Central memory CD4-positive, alpha-beta T cell (primary cell): ENCODE results near the gene AMZ2.

Source experiments
- DNase-seq: peaks from one replicate; pipeline ENCODE4 v3.0.0; 2022

Gene AMZ2

DNA sequence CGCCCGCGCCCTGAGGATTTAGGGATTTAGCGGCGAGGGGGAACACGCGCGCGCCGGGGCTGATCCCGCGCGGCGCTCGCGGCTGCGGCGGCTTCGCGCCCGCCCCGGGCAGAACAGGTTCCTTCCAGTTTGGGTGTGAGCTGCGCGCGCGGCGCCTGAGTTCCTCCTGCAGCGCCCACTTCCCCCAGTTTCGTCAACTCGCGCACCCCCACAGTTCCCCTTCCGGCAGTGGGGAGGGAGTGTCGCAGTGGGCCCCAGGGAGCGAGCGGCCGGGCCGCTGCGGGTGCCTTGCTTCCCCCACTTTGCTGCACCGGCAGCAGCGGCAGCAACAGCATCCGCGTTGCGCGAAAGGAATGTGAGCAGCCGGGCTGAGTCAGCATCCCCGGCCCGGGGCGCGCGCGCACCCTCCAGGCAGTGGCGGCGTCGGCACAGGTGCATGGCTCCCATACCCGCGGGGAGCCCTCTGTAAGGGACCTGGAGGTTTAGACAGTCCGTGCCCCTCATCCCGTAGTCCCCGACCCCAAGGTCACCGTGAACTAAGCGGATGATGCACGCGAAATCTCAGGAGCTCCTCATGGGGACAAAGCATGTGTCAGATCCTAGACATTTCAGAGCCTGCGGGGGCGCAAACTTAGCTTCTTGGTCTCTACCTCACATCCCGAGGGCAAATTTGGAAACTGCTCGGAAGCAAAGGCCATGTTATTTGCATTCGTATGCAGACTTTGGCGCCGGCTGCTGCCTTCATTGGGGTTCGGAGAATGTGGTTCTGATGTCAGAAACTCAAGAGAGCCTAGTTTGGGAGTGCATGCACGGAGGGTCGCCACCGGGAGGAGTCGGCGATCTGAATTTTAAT is 44.2 kb downstream of the AMZ2 start:
- peak; percentile 97 for DNase-seq

DNA sequence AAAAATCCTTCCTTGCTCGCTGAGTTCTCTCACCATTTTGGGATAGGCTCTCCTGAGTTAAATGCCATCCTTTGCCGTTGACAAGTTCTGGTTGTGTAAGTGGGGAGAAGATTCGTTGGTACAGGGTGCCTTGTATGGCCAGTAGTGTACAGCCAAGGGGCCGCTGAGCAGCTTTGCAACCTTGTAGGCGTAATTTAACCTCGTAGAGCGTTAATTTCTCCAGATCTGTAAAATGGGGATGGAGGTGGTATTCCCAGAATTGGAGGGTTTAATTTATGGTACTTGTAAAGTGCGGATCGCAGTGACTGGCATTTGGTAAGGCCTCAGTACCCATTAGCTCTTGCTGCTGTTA is 44.8 kb downstream of the AMZ2 start:
- DNase-seq = no peak

DNA sequence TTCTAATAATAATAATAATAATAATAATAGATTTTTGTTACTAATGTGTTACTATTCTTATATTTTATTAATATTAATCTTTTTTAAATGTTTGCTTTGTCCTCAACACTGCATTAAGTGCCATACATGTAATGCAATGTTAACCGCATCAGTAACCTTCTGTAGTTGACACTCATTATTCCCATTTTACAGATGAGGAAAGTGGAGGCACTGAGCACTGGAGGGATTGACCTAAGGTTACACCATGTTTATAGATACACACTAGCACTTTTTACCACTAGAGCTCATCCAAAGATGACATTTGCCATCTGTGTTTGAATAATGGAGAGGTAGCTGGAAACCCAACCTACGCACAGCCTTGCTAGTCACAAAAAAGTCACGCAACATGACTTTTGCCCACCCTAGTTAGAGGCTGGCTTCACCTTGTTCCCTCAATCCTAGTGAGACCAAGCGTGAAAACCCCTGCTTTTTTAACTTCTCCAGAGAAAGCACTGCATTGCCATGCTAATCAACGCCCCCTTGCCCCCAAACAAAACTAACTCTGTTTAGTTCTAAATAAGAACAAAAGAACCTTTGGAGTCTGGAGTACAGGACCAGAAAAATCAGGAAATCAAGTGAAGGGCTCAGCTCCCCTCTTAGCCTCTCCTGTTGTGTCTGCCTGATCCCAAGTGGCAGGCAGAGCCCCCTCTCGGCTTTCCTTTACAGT is 45.8 kb downstream of the AMZ2 start:
- DNase-seq = no peak

DNA sequence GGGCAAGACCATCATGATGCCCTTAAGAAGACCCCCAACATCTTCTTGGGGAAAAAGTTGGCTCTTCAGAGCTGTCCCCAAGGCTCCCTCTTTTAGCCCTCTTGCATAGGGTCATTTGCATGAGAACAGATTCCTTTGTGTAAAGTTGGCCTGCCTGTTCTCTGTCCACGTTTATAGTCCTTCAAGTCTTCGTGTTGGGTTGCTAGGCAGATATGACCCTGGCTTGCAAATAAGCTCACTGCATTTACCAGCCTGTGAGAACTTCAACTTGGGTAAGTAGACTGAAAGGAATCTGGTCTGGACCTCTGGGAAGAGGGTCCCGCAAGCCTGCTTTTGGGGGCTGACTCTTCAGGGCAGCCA is 46.3 kb downstream of the AMZ2 start:
- DNase-seq = no peak

DNA sequence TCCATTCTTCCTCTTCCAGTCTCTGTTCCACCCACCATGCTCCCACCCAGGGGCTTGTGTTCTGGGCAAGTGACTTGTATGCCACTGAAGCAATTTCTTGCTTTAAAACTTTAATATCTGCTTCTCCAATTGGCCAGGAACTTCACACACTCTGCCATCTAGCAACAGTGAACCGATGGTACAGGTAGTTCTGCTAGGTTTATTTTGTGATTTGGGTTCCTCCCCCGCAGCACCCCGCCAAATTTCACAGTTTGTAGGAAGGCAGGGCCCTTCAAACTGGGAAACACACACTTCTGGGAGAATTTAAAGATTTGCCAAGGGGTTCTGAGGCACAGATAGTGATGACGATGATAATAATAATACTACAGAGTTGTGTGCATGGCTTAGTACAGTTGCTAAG is 46.8 kb downstream of the AMZ2 start:
- DNase-seq = no peak

DNA sequence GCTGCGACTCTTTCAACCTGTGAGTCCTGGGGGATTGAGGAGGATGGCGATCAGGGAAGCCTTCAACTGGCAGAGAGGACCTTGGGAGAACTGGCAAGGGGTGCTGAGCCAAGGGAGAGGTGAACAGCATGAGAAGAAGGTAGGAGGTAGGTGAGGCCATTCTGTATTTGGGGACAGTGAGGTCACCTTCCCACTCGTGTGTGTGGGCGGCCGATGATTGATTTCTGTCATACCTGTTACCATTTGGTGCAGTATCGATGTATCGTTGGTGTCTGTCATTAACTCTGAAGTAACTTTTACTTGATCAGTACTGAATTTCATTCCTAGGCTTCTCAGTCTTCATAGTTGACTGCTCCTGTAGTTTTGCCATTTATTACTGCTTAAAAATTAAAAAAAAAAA is 47.2 kb downstream of the AMZ2 start:
- no peak for DNase-seq

DNA sequence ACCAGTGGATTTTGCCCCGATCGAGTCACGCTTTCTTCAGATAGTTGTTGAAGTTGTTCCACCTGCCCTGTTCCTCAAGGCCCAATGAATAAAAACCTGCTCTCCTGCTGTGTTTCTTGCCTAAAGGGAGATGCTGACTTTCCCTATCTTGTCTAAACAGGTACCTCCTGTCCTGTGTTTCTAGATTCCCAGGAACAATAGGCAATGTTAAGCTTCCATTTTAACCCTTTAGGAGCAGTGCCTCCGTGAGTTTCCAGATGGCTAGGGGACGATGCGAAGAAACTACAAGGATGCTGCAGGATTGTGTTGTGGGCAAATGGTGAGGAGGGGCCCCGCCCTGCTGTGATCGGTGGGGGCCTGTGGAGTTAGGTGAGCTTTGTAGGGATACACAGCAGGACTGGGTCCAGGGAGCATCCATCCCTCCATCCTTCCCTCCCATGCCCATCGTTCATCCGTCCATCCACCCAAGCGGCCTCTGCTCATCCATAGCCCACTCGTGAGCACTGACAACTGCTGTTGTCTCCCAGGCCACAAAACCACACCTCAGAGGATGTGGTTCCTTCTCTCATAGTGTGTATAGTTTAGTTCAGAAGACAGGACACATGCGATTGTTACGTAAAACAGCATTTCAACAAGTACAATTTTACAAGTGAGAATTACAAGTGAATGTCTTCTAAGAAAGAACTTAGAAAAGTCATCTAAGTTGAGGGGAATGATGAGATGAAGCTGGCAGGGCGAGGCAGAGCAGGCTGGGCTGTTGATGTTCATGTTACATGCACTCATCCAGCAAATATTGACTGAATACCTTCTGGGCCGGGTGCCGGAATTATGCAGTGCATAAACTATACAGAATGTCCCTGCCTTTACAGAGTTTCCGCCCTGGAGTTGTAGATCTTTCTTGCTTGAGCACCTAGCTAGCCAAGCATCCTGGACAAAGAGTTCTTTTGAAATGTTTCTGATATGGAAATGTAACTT is 48.7 kb downstream of the AMZ2 start:
- peak; percentile 81 for DNase-seq

DNA sequence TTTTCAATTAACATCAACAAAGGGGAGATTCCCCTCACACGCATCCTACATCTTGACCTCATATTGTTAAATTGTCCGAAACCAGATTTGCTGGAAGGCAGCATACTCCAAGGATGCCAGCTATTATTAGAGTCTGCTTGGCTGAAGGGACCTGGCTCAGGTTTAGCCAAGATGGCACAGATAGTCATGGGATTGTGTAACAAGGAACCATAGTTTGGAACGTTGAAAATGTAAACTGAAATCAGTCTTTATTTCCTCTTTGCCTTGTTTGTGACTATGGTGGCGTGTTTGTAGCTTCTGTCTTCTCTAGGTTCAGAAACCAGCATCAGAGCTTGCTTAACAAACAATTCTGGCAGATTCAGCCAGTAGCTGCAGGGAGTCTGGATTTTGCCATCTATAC is 49.4 kb downstream of the AMZ2 start:
- DNase-seq = no peak

DNA sequence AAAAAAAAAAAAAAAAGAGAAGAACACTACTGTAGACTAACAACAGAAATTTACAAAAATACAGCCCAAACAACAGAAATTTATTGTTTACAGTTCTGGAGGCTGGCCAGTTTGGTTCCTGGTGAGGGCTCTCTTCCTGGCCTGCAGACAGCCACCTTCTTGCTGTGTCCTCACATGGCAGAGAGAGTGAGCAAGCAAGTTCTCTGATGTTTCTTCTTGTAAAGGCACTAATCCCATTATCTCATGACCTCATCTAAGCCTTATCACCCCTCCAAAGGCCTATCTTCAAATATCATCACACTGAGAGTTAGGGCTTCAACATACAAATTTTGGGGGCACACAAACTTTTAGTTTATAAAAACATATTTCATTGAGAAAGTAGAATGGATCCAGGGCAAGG is 50.8 kb downstream of the AMZ2 start:
- no peak for DNase-seq

DNA sequence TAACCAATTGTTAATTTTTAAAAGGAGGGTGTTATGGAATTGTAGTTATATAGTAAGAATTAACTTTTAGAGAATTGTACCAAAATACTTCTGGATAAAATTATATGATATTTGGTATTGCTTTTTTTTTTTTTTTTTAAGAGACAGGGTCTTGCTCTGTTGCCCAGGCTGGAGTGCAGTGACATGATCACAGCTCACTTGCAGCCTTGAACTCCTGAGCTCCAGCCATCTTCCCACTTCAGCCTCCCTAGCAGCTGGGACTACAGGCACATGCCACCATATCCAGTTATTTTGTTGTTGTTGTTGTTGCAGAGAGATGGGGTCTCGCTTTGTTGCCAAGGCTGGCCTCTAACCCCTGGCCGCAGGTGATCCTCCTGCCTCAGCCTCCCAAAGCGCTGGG is 52.0 kb downstream of the AMZ2 start:
- DNase-seq = no peak

DNA sequence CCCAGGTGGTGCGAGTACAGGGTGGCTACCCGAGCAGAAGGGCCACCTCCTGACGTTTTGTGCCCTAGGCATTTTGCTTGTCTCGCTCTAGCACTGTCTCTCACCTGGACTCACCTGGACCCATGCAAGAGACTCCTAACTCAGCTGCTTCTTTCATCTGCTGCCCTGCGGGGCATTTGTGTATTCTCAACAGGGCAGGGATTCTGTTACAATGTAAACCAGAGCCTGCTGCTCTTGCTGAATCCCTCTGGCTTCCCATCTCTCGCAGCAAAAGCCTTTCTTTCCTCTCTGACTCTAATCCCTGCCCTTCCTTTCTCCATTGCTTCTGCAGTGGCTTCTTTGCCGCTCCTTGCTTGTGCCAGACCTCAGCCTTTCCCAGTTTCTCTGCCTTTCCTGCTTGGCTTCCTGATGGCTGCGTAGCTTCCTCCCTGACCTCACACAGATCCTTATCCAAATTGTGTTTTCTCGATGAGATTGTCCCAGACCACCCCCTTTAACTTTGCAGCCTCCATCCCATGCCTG is 53.7 kb downstream of the AMZ2 start:
- no peak for DNase-seq

DNA sequence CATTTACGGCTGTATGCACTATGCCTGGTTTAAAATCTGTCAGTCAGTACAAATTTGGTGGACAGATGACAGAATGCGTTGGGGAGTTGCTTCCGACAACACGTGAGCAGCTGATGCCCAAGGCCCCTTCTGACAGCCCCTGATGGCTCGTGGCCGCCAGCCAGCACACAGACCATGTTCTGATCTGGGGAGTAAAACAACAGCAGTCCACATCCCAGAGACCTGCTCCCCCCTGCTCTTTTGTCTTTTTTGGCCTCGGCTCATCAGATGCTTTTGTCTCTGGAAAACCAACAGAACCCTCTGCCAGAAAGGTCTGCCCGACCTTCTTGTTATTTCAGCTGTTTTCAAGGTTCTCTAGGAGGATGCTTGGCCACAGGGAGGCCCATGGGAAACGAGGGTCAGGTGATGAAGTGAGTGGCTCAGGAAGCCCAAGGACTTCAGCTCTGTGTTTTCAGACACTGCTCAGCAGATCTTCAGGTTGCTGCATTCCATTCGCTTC is 54.3 kb downstream of the AMZ2 start:
- no peak for DNase-seq

DNA sequence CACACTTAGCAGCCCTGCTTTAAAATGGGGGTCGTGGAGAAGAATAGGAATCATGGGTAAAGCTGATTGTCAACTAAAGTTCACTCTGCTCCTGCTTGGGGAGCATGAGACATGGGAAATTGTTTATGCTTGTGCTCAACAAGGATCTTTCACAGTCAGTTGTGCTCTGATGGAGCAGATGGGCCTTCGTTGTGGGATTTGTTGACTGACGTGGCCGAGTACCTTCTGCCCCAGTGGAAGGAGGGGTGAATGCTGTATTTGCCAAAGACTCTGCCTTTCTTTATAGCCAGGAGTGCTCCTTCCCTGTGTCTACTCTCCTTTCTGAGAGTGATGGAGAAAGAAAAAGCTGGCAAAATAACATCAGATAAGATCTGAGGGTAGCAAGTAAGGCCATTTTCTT is 54.8 kb downstream of the AMZ2 start:
- no peak for DNase-seq

DNA sequence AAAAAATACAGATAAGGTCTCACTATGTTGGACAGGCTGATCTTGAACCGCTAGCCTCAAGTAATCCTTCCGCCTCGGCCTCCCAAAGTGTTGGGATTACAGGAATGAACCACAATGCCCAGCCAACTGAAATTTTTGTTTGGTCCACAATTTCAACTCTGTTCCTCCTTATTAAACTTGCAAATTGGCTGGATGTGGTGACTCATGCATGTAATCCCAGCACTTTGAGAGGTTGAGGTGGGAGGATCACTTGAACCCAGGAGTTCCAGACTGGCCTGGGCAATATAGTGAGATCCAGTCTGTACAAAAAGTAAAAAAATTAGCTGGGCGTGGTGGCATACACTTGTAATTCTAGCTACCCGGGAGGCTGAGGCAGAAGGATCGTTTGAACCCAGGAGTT is 56.9 kb downstream of the AMZ2 start:
- DNase-seq = no peak

DNA sequence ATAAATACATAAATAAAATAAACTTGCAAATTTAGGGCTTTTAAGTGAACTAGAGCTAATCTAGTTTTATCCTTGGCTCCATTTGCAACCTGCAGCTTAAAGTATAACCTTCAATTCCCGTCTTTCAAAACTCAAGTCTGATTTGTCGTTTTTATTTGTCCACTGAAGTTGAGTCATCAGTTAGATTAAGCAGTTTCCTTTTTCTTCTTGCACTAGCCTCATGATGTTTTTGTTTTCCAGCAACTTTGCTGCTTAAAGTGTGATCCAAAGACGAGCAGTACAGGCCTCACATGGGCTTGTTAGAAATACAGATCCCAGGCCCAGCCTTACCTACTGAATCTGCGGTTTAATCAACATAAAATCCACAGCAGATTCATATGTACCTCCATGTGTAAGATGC is 57.3 kb downstream of the AMZ2 start:
- DNase-seq = no peak
